Left ventricle myocardium inferior (tissue), 1 donor: Measurements from ENCODE around the gene RUFY3. TPM values are rescaled to one million over a fixed set of nuclear protein-coding genes. Genes with fewer than 3 reads are reported as not detected.
"Not testable (repeated sequence)": the region's sequence is repeated elsewhere in the genome, so short reads cannot be mapped to it uniquely, and the experiment has no call there.

Source experiments
- DNase-seq: peaks from one replicate; pipeline ENCODE4 v3.0.0-alpha.2; 2020
- H3K27ac ChIP-seq: fragments of 200-600 bp; replicated peaks from 2 replicates; pipeline ENCODE4 v1.8.0; 2021
- H3K27me3 ChIP-seq: fragments of 200-600 bp; 2 replicates; pipeline ENCODE4 v1.8.0; 2021; ENCODE audit warnings: low read depth
- H3K36me3 ChIP-seq: fragments of 200-600 bp; 2 replicates; pipeline ENCODE4 v1.8.0; 2021
- H3K4me1 ChIP-seq: fragments of 200-600 bp; 2 replicates; pipeline ENCODE4 v1.8.0; 2021
- H3K4me3 ChIP-seq: fragments of 200-600 bp; 2 replicates; pipeline ENCODE4 v1.8.0; 2021; ENCODE audit warnings: mild to moderate bottlenecking, moderate library complexity
- H3K9me3 ChIP-seq: fragments of 200-600 bp; replicated peaks from 2 replicates; pipeline ENCODE4 v1.8.0; 2021
- intact Hi-C: fragments of 100-400 bp; cut with micrococcal nuclease; formaldehyde crosslinking; loops from one replicate; pipeline ENCODE4 v1.11.0; 2022
- total RNA-seq: library from RNA; stranded (reverse); fragmentation: NEBNext Ultra II Directional; extraction: Animal tissue kit (Norgen Biotek cat#: 25700); gene quantifications from one replicate; pipeline ENCODE4 v1.2.1, GENCODE V29; 2021
- TF ChIP-seq, protein P1 (sequence below): fragments of 200-600 bp; IDR thresholded peaks from 2 replicates; pipeline ENCODE4 v1.8.0; 2021; ENCODE audit warnings: antibody characterized with exemption, mild to moderate bottlenecking, borderline replicate concordance
- donor health status: DM: no; HTN: yes; CAD: no; lungs with severe emphysema.

Gene RUFY3
- total RNA-seq, 1 donor from 2014 or later: 20.5 TPM

DNA sequence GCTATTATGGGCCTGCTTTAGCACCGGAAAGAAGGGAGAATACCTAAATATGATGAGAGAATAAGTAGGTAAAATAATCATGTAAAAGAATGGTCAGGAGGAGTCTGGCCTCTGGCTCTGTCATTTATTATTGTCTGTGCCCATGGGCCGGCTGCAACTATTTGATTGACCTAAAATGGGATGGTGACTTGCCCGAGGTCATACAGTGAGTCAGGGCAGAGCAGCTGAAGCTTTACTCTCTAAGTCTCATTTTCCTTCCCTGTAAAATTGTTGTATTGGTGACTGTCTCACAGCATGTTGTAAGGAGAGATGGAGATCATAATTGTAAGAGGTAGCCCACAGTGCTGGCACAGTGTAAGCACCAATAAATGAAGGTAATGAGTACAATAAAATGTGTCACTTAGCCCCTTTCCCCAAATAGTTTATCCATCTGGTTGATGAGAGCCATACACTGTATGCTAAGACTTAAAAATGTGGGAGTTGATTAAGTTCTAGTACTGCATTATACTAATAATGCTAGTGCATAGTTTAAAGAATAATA, 39.6 kb downstream of the RUFY3 start:
- no peaks in the 10 kb centered on the region for H3K27me3 ChIP-seq
- intact Hi-C loops: loop anchor here (10.0 kb wide), 1 partner anchor 53 kb away; no protein-coding TSS in a partner anchor
- DNase-seq: no peak
- TF ChIP-seq, protein P1, sequence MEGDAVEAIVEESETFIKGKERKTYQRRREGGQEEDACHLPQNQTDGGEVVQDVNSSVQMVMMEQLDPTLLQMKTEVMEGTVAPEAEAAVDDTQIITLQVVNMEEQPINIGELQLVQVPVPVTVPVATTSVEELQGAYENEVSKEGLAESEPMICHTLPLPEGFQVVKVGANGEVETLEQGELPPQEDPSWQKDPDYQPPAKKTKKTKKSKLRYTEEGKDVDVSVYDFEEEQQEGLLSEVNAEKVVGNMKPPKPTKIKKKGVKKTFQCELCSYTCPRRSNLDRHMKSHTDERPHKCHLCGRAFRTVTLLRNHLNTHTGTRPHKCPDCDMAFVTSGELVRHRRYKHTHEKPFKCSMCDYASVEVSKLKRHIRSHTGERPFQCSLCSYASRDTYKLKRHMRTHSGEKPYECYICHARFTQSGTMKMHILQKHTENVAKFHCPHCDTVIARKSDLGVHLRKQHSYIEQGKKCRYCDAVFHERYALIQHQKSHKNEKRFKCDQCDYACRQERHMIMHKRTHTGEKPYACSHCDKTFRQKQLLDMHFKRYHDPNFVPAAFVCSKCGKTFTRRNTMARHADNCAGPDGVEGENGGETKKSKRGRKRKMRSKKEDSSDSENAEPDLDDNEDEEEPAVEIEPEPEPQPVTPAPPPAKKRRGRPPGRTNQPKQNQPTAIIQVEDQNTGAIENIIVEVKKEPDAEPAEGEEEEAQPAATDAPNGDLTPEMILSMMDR: no peak
- no peak overlapping the region for H3K4me3 ChIP-seq
- no peaks in the 10 kb centered on the region for H3K9me3 ChIP-seq
- no peak overlapping the region for H3K27ac ChIP-seq
- peaks cover 19% of the 10 kb centered on the region for H3K4me1 ChIP-seq
- H3K36me3 ChIP-seq: peaks cover 37% of the 10 kb centered on the region

DNA sequence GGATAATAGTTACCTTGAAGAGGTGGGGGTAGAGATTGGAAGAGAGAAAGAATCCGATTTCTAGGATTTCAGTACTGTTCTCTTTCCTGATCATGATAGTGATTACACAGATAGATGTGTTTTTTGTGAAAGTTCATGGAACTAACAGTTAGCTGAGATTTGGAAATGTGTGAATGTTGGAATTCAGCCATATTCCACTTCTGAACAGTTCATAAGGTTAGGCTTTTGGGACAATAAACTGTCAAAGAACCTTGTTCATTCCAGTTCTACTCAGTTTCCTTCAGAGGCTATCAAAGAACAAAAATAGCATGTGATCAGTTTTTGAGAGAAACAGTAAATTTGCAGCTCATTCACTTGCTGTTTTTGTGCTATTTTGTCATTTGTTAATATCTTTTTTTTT, 43.6 kb downstream of the RUFY3 start:
- Histone ChIP-seq H3K27me3 (no peaks in the 10 kb centered on the region), H3K4me3 (no peak overlapping the region)
- intact Hi-C loops: loop anchor here (10.0 kb wide), 1 partner anchor 49 kb away; no protein-coding TSS in a partner anchor

DNA sequence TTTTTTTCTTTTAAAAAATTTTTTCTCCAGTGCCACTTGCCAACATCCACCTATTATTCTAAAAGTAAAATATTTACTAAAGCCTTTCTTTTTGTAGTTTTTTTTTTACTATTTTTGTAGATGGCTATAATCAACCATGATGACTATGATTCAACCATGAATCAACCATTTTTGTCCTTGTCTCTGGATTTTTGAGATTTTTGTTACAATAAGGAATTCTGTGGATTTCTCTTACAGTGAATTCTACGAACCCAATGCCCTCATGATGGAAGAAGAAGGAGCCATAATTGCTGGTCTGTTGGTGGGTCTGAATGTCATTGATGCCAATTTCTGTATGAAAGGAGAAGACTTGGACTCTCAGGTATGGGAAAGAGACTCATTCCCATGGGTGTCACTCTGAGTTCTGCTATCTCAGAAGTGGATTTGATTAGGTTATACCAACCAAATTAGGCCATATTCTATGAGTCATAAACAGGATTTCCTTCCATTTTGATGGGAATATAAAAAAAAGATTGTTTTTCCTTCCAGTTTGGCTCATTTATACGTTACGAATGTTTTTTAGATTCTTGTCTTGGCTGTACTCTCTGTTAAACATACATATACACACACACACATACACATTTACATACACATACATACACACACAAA, 46.7 kb downstream of the RUFY3 start:
- Histone ChIP-seq H3K36me3 (peaks cover 85% of the 10 kb centered on the region), H3K4me1 (peaks cover 4% of the 10 kb centered on the region), H3K27me3 (no peaks in the 10 kb centered on the region), H3K4me3 (no peak overlapping the region), H3K9me3 (no peaks in the 10 kb centered on the region), H3K27ac (no peak overlapping the region)
- intact Hi-C loops: loop anchor here (10.0 kb wide), 1 partner anchor 46 kb away; no protein-coding TSS in a partner anchor
- no peak for DNase-seq
- TF ChIP-seq, protein P1: no peak

More for the DNA sequence above, 43.6 kb downstream of the RUFY3 start:
- H3K4me1 ChIP-seq: peaks cover 12% of the 10 kb centered on the region
- H3K36me3 ChIP-seq: peaks cover 75% of the 10 kb centered on the region
- TF ChIP-seq, protein P1: no peak
- H3K9me3 ChIP-seq: no peaks in the 10 kb centered on the region
- DNase-seq: no peak
- no peak overlapping the region for H3K27ac ChIP-seq

DNA sequence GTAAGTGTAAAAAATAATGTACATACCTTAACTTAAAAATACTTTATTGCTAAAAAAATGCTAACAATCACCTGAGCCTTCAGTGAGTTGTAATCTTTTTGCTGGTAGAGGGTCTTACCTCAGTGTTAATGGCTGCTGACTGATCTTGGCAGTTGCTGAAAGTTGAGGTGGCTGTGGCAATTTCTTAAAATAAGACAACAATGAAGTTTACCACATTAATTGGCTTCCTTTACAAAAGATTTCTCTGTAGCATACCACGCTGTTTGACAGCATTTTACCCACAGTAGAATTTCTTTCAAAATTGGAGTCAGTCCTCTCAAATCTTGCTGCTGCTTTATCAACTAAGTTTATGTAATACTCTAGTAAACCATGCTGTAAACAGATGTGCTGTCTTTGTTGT, 47.6 kb downstream of the RUFY3 start:
- H3K4me1 ChIP-seq, H3K4me3 ChIP-seq, H3K9me3 ChIP-seq, H3K27ac ChIP-seq, DNase-seq, H3K27me3 ChIP-seq: not testable (repeated sequence)
- intact Hi-C loops: loop anchor here (10.0 kb wide), 1 partner anchor 45 kb away; no protein-coding TSS in a partner anchor
- peaks cover 75% of the 10 kb centered on the region for H3K36me3 ChIP-seq

DNA sequence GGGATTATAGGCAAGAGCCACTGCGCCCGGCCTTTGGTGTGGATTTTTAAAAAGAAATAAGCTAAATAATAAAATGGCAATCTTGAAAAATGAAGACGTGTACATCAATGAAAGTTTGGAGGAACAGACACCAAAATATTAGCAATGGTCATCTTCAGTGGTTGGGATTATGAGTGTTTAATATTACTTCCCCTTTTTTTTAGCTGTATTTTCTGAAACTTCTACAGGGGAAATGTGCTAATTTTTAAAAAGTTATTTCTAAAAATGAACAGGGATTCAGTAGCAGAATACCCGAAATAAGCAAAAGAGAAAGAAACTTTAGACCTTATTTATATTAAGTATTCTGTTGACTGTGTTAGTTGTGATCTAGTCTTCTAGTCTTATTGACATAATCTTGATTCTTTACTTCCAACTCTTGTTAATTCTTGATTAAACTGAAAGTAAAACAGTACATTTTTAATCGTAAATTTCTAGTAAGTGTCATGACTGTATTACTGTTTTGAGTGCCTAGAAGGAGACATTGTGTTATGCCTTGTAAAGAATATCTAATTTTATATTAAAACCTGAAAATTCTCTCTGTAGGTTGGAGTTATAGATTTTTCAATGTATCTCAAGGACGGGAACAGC, 51.3 kb downstream of the RUFY3 start:
- intact Hi-C loops: no loop called here
- TF ChIP-seq, protein P1: no peak
- Histone ChIP-seq H3K4me3 (no peak overlapping the region), H3K4me1 (peaks cover 4% of the 10 kb centered on the region), H3K27ac (no peak overlapping the region), H3K27me3 (no peaks in the 10 kb centered on the region), H3K9me3 (no peaks in the 10 kb centered on the region), H3K36me3 (peaks cover 70% of the 10 kb centered on the region)
- DNase-seq: no peak
